OCI-M2 (cell line): ENCODE measurements around the gene LIPA.
"Not testable (repeated sequence)": the region's sequence is repeated elsewhere in the genome, so short reads cannot be mapped to it uniquely, and the experiment has no call there.

Experiments used
- DNase-seq: peaks from one replicate; lab custom pipeline; 2025; ENCODE audit not compliant: unreplicated experiment; lab: John Stamatoyannopoulos, UW

LIPA gene

GRCh38 chr10:89251409-89252224 lies at the start of gene LIPA:
TSS of gene LIPA (minus strand) at chr10:89251775. CDS start at chr10:89247648, 4,127 bp downstream.
- DNase-seq, result peak; percentile 85

- no peak for DNase-seq
Measured at GRCh38 chr10:89301232-89301631, 49.7 kb upstream of the LIPA start.

- DNase-seq, result no peak
Measured at GRCh38 chr10:89299031-89299430, 47.5 kb upstream of the LIPA start.

- DNase-seq, result no peak
Measured at GRCh38 chr10:89297791-89298190, 46.2 kb upstream of the LIPA start.

GRCh38 chr10:89297356-89297755 lies 45.8 kb upstream of the LIPA start:
- no peak for DNase-seq

GRCh38 chr10:89296220-89296648 lies 44.7 kb upstream of the LIPA start:
- no peak for DNase-seq

- no peak for DNase-seq
Measured at GRCh38 chr10:89295597-89295996, 44.0 kb upstream of the LIPA start.

- DNase-seq, result no peak
Measured at GRCh38 chr10:89294721-89295239, 43.2 kb upstream of the LIPA start.

GRCh38 chr10:89285303-89285702 lies 33.7 kb upstream of the LIPA start:
- not testable (repeated sequence) for DNase-seq

GRCh38 chr10:89284711-89285110 lies 33.1 kb upstream of the LIPA start:
- DNase-seq, result not testable (repeated sequence)

GRCh38 chr10:89283936-89284475 lies 32.4 kb upstream of the LIPA start:
- no peak for DNase-seq

- no peak for DNase-seq
Measured at GRCh38 chr10:89283025-89283935, 31.7 kb upstream of the LIPA start.

- DNase-seq, result no peak
Measured at GRCh38 chr10:89281606-89282395, 30.2 kb upstream of the LIPA start.

GRCh38 chr10:89280508-89280907 lies 28.9 kb upstream of the LIPA start:
- no peak for DNase-seq

GRCh38 chr10:89279421-89279869 lies 27.9 kb upstream of the LIPA start:
- no peak for DNase-seq

GRCh38 chr10:89278900-89279392 lies 27.4 kb upstream of the LIPA start:
- DNase-seq, result no peak

GRCh38 chr10:89278034-89278535 lies 26.5 kb upstream of the LIPA start:
- DNase-seq, result no peak

GRCh38 chr10:89275383-89275782 lies 23.8 kb upstream of the LIPA start:
- DNase-seq, result no peak

GRCh38 chr10:89274928-89275327 lies 23.4 kb upstream of the LIPA start:
- DNase-seq, result no peak

- DNase-seq, result no peak
Measured at GRCh38 chr10:89273680-89274079, 22.1 kb upstream of the LIPA start.
